GM18907 (cell line): ENCODE data around the gene PCDH9.

ENCODE experiments used
- ATAC-seq: cut with Tn5 transposase; IDR thresholded peaks from one replicate; pipeline ENCODE4 v1.9.1; 2021; ENCODE audit warnings: mild to moderate bottlenecking, moderate library complexity; ENCODE audit not compliant: unreplicated experiment

Gene PCDH9

DNA sequence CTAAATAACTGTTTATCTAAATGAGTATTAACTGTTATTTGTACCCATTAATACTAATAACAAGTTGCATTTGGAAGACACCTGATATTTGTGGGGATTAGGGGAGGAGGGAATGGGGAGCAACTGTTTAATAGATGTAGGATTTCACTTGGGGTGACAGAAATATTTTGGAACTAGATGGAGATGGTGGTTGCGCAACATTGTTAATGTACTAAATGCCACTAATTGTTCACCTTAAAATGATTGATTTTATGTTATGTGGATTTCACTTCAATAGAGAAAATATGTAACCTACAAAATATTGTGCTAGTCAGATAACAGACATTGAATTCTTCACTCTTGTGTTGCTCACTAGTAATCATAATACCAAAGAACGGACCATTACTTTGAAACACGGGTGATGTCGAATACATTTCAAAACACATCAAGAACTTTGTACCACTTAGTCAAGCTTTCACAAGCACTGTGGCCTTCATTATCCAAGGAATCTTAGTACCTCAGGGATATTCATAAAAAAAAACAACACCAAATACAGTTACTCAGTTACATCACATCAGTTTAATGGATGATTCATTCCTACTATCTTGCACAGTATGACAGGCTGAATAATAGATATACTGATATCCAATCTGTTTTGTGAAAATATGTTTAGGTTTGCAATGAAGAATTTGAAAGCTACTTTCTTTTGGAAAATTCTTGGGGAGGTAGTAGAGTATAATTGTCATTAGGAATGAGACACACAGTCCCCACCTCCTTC lies 721.8 kb downstream of the PCDH9 start:
- ATAC-seq = no peak

DNA sequence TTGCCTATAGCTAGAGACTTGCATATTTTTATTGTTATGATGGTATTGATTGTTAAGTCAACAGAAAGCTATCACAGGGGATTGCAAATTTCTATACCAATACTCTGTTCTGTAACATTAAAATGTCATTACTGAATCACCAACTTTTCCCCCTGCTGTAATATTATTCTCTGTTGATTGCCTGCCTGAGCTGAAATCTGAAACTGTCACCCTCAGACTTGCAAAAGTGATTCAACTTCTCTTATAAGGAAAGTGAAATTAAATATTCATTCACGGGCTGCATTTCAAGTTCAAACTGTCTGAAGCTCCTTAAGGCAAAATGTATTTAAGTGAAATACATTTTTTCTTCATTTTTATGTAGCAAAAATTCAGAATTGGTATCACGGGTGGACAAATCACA lies 723.2 kb downstream of the PCDH9 start:
- peak; percentile 67 for ATAC-seq

DNA sequence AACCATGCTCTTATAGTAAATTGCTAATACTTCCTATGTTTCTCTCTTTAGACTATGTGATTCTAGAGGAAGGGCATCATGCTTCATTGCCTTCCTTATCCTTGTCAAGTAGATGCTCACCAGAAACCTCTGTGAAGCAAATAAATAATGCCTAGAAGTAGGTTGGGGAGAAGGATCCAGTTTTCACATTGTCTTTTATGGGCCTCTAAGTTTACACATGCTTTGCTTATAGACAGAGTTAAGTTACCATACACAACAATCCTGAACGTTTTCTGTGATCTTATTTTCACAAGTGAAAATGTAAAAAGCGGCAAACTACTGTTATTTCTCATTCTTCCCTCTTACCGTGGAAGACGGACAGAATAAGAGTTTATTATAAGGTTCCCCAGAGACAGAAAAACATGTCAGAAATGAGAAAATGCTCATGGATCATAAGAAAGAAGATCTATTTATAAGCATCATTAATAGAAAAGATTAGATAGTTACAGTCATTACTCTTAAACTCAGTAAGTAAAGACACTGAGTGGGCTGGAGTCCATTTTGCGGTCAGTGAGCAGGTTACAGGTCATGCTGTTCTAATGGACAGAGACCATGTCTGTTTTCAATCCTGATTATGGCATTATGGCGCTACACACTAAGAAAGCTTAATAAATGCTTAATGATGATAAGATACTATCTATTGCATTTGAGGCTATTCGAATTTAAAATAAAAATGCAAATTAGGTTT lies 723.9 kb downstream of the PCDH9 start:
- no peak for ATAC-seq

DNA sequence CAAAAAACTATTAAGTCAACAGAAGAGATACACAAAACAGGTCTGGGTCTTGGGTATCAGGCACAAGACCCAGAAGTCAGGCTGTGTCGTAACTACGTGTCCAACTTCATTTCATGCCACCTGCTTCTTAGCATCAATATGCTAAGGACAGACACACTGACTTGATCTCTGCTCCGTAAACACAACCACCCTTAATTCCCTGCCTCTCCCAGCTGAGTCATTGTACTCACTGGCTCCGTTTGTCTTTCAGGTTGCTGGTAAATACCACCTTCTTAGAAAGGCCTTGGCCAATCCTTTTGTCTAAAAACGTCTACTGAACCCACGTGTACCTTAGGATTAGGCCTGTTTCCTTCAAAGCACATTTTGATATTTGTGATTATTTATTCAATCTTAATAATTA lies 726.2 kb downstream of the PCDH9 start:
- ATAC-seq = no peak

DNA sequence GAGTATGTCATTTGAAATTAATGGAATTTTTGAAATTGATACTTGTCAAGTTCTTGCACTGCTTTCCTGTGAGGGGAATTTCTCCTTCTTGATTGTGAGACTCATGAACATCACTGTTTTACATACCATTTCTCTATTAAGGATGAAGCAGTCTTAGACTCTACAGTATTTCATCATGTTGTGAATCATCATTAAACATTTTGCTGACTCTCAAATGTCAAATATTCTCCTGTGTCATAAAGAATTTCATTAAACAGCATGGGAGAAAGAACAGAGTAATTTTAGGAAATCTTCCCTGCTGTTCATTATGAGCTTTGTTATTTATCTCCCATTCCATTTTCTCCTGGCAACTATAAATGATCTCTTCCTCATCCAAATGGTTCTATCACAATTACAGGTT lies 729.0 kb downstream of the PCDH9 start:
- ATAC-seq = no peak

DNA sequence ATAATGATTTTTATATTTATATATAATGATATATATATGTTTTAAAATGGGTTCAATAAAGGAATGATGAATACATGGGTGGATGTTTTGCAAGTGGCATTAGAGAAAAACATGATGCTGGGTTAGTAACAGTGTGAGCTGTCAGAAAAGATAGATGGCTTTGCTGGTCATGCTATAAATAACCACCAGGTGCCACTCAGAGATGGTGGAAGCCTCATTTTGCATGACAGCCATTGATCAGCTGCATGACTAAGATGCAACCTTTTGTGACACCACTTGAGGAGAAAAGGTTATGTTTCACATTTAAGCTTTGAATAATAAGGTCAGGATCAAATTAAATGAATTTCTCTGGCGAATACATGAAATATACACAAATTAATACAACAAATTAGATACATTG lies 737.7 kb downstream of the PCDH9 start:
- peak; percentile 96 for ATAC-seq

DNA sequence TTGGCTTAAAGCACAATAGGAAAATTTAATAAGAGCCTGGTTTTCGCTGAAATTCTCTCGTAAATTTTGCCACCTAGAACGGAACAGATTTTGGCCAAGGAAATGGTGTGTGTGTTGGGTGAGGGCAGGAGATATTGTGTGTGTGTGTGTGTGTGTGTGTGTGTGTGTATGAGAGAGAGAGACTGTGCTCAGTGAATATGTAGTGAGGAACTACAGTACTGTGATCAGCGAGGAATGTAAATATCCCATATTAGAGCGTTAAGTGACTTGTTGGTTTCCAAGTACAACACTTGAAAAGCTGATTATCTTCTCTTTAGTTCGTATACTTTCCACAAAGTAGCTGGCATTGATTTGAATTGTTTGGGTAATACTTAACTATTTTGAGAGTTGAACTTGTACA lies 738.9 kb downstream of the PCDH9 start:
- no peak for ATAC-seq

DNA sequence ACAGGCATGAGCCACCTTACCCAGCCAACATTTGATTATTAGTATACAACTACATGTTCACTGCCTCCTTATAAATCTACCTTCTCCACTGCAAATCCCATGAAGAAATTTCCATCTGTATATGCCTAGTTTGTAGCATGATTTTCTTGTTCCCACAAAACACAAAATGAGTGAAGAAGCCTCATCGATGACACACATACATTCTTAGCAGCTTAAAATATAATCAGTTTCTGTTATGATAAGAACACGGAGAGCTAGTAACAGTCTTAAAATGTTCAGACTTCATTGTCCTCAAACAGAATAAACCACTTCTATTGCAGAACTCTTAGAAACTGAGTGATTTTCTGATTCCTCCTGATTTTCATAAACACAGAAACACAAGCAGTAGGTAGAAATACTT lies 740.5 kb downstream of the PCDH9 start:
- ATAC-seq = no peak

DNA sequence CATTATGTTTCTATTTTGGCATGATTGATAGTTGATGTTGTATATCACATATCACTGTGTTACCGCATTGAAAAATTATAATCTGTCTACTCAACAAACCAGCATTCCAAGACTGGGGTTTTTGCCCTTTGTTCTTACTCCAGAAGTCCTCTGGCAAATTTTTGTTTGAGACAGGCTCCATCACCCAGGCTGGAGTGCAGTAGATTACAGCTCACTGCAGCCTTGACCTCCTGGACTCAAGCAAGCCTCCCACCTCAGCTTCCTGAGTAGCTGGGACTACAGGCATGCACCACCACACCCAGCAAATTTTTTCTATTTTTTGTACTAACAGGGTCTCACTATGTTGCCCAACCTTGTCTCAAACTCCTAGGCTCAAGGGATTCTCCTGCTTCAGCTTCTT lies 741.0 kb downstream of the PCDH9 start:
- no peak for ATAC-seq

DNA sequence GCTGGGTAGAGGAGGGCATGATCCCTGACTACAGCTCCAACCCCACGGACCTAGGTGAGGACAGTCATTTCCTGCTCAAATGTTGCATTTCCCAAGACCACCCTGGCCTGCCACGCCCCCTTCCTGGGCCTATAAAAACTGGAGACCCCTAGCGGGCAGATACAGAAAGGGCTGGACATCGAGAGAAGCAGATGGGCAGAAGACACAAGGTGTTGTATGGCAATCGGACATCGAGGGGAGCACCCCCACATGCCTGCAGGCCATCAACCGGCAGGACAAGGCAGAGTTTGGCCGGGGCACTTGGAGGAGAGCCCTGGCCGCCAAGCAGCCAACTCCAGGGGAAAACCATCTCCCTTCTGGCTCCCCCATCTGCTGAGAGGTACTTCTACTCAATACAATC lies 746.4 kb downstream of the PCDH9 start:
- ATAC-seq = no peak

DNA sequence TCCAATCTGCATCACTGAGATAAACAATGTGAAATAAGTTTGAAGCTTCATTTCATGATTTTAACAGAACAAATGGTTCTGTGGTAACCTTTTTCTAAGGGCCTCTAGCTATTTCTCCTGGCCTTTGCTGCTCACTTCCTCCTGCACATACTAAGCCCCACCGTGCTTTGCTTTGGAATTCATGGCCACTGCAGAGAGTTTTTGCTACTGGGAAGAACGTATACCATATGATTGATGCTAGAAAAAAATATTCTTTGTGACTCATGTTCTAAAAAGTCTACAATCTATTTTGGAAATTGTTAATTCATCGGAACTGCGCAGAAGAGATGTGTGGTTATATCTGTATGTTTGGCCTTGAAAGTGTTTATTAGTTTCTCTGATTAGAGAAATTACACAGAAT lies 747.3 kb downstream of the PCDH9 start:
- ATAC-seq = no peak

DNA sequence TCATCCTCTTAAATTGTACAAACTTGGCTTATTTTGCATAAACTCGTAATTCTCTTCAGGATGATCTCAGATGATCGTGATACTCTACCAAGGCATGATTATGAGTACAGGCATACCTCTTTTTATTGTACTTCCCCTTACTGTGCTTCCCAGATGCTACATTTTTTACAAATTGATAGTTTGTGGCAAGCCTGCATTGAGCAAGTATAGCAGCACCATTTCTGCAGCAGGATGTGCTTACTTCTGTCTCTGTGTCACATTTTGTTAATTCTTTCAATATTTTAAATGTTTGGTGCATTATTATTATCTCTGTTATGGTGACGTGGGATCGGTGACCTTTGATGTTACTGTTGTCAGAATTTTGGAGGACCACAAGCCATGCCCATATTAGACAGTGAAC lies 752.3 kb downstream of the PCDH9 start:
- ATAC-seq = no peak

DNA sequence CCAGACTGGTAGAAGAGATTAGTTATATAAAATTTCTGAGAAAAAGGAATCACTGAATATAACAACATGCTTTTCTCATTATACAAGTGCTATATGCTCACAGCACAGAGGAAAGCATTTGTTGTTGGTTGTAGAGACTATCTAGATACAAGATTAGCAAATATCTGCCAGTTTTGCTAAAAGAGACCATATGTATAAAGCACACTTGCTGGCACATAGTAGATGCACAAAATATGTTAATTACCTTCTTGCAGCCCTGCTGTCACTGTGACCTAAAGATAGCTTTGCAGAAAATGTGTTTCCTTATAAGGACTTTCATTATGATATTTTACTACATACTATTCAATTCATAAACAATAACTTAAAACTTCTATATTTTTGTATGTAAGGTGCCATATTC lies 755.1 kb downstream of the PCDH9 start:
- no peak for ATAC-seq

DNA sequence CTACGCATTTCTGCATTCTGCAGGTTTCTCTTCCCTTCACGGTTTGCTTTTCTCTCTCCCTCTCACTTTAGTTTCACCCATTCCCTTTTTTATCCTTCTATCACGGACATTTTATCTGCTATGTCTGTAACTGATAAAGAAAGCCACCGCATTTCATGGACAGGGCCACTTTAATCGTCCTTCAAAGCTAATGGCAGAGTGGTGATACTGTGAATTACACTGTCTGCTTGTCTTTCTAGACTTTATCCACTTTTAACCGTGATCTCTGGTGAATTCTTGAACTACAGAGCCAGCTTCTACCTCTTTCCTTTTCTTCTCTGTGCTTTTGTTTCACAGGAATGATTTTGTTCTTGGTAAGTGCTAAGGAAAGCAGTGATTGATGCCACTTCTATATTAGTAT lies 760.4 kb downstream of the PCDH9 start:
- ATAC-seq = no peak

DNA sequence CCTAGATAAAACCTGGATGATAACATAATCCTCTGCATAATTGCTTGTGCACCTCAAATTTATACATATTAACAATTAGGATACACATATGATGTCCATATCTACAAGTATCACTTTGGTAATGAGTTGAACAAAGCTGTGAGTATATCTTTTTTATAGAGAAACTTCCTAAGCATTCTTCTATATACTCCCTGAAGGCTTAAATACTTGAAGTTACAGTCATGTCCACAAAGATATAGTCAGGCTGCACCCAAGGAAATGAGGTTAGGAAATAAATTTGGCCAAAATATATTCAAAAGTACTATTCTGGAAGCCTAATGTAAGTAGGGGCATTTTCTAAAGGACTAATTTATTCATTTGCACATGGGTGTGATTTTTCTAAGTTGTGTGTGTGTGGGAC lies 761.5 kb downstream of the PCDH9 start:
- no peak for ATAC-seq

DNA sequence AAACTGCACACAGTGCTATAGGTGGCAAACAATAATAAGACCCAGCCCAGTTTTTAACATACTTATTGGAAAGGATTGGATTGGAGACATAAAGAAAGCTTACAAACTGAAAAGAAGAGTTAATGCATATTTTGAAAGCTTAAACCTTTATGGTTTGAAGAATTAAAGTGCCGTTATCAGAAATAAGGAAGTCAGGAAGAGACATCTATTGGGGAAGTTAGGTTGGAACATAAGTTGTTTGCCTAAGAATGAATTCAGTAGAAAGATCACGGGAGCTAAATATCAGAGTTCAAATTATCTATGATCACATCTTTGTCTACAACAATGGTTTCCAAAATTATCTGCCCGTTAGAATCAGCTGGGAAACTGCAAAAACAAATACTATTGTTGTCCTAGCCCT lies 767.9 kb downstream of the PCDH9 start:
- ATAC-seq = no peak

DNA sequence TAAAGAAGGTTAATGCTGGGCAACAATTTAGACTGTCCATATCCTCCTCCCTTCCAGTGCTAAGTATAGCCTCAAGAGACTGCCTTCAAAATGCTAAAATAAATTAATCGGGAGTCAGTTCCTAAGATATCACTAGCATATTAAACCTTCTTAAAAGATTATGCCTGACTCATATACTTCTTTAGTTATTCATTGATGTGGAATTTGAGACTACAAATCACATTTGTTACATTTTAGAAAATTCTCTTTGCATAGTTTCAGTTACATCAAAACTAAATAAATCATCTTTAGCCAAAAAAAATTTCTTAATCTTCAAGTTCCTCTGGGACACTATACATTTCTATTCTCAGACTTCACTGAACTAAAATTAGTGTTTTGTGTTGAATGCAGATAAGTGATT lies 769.1 kb downstream of the PCDH9 start:
- ATAC-seq = no peak

DNA sequence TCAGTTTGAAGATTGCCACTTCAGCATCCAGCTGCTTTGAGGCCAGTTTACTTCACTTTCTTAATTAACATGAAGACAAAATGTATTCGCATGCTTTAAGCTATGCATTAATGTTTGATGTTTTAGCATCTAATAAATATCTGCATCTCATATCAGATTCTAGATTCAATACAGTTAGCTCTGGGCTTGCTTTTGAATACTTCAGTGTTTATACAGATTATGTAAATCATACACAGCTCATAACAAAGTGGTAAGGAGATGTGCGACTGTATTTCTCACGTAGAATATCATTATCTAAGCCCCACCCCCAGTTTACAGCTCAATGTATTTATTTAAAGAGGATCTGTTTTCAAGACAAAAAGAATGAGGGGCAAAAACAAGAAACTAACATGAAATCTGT lies 770.5 kb downstream of the PCDH9 start:
- no peak for ATAC-seq

DNA sequence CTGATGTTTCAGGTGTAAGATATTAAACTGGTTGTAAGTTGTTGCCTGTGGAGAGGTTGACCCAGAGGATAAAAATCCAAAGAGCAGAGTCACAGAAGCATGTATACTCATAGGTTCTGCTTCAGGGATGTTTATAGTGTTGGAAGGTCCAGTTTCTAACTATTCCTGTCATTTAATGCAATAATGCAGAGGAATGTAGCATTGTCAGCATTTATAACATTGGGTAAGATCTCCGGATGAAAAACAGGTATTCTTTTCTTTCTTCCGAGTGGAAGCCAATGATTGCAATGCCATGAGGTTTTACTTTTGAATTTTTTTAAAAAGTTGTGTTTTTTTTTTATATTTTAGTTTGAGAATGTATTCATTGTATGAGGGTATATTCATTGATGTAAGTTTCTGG lies 771.0 kb downstream of the PCDH9 start:
- ATAC-seq = no peak

DNA sequence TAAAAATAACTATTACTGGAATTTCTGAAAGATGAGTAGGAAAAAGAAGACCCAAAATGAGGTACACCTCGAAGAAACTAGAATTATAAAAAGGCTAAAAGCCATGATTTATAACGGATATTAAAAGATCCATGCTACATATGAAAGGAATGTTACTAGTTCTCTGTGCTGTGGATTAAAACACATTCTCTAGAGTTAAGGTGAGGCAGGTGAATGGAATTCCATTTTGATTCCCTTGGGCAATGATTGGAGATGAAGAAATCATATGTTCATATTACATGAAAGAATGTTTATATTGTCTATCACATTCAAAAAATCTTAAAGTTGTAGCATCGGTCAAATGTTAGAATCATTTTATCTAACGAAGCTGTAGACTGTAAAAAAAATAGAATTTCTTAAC lies 783.7 kb downstream of the PCDH9 start:
- ATAC-seq = no peak

DNA sequence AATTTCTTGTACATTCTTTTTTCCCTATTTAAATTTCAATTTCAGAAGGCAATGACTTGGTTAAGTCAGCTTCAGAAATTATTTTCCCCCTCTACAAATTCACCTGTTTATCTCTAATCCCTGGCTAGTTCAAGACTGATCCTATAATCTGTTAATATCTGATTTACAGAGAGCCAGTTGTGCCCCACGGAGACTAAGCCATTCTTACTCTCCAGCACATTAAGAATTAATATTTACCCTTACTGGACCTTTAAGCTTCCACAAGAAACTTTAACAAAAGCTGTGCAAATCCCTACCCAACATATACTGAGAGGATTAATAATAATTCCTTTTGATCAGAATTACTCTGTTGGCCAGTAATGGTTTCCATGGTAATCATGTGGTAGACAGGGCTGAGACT lies 786.2 kb downstream of the PCDH9 start:
- no peak for ATAC-seq

DNA sequence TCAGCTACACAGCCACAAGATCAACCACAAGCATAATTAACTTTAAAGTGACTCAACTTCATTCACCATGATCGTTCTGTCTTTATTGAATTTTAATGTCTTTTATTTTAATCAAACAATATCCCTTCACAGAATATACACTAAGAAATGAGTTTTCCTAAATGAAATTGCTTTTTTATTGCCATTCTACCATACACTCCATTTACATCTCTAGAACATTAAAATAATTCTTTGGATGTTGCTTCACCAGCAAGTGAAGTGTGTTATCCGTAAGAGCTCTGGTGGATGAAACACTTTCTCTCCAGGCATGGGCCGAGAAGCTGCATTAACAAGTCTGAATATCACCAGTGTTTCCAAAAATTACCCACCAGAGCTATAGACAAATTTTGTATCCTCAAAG lies 789.2 kb downstream of the PCDH9 start:
- ATAC-seq = no peak

DNA sequence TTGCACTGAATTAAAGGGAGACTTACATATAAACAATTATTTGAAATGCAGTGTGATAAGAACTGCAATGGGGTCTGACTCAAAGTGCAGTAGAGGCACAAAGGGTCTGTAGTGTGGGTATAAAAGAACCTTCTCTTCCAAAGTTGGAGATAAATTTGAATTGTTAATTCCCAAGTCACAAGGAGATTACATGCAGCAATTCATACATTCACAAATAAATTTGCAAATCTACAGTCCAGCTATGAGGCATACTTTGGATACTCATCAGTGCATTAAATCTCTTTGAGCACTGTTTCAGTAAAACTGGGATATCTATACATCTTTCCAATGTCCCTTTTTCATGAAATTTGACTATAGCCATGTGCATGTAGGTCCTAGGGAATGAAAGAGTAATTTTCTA lies 799.4 kb downstream of the PCDH9 start:
- ATAC-seq = no peak
